Calu3 (cell line): Measurements from ENCODE around the gene CMTR1. TPM values are rescaled to one million over a fixed set of nuclear protein-coding genes. Genes with fewer than 3 reads are reported as not detected.

ENCODE experiments used
- BruUV-seq: library from RNA; stranded (reverse); fragments of 400-500 nt; replicated peaks from 2 replicates; lab custom pipeline; 2021; lab: Mats Ljungman, UMichigan
- CTCF ChIA-PET: fragments of 300-600 bp; sonication (Branson Sonifier 250); formaldehyde crosslinking; loops from one replicate; lab custom pipeline; 2022; ENCODE audit warnings: antibody characterized with exemption; lab: Charles Lee
- DNase-seq: peaks from one replicate; pipeline ENCODE4 v3.0.0; 2022
- H3K27ac Mint-ChIP-seq: one replicate; pipeline ENCODE4 v1.8.0; 2022; ENCODE audit warnings: mixed read lengths; ENCODE audit not compliant: unreplicated experiment
- H3K27me3 Mint-ChIP-seq: one replicate; pipeline ENCODE4 v1.8.0; 2022; ENCODE audit warnings: mixed read lengths; ENCODE audit not compliant: unreplicated experiment
- H3K36me3 Mint-ChIP-seq: one replicate; pipeline ENCODE4 v1.8.0; 2022; ENCODE audit warnings: mild to moderate bottlenecking, moderate library complexity, mixed read lengths; ENCODE audit not compliant: insufficient read depth, unreplicated experiment
- H3K4me1 Mint-ChIP-seq: one replicate; pipeline ENCODE4 v1.8.0; 2022; ENCODE audit warnings: mild to moderate bottlenecking, low read depth, mixed read lengths; ENCODE audit not compliant: unreplicated experiment
- H3K4me3 Mint-ChIP-seq: one replicate; pipeline ENCODE4 v1.8.0; 2022; ENCODE audit warnings: mild to moderate bottlenecking, low read depth, moderate library complexity, mixed read lengths; ENCODE audit not compliant: unreplicated experiment
- H3K9me3 Mint-ChIP-seq: one replicate; pipeline ENCODE4 v1.8.0; 2022; ENCODE audit warnings: low read depth, mixed read lengths; ENCODE audit not compliant: unreplicated experiment
- CTCF ChIP-seq: fragments of 200-600 bp; IDR thresholded peaks from one replicate; pipeline ENCODE4 v1.8.0; 2022; ENCODE audit warnings: antibody characterized with exemption; ENCODE audit not compliant: unreplicated experiment
- intact Hi-C: fragments of 100-400 bp; cut with micrococcal nuclease; formaldehyde crosslinking; loops from one replicate; pipeline ENCODE4 v1.10.0; 2022; ENCODE audit not compliant: unreplicated experiment
- total RNA-seq: library from RNA; stranded (reverse); gene quantifications from 2 replicates; pipeline ENCODE4 v1.2.3, GENCODE V29; 2022

Gene CMTR1
- total RNA-seq, 1 experiment from 2014 or later: 50.3 TPM

- intact Hi-C loops: no loop called here
- CTCF ChIA-PET: interaction anchor here (0.8 kb wide), 1 partner anchor 284 kb away, joined by 3 read pairs; no protein-coding TSS in a partner anchor
- no peak overlapping the region for H3K4me3 Mint-ChIP-seq
- BruUV-seq: no TSS peak
- H3K36me3 Mint-ChIP-seq: no peaks in the 10 kb centered on the region
- no peak overlapping the region for H3K27ac Mint-ChIP-seq
- no peak for DNase-seq
- no peak for TF ChIP-seq CTCF
- H3K9me3 Mint-ChIP-seq: no peaks in the 10 kb centered on the region
- H3K27me3 Mint-ChIP-seq: peaks cover 92% of the 10 kb centered on the region
- no peaks in the 10 kb centered on the region for H3K4me1 Mint-ChIP-seq
Measured at GRCh38 chr6:37507077-37507476, 74.1 kb downstream of the CMTR1 start.

- no peak for TF ChIP-seq CTCF
- BruUV-seq: no TSS peak
- Mint-ChIP-seq H3K9me3 (no peaks in the 10 kb centered on the region), H3K27me3 (peaks cover 92% of the 10 kb centered on the region), H3K4me1 (no peaks in the 10 kb centered on the region), H3K36me3 (no peaks in the 10 kb centered on the region), H3K27ac (no peak overlapping the region), H3K4me3 (no peak overlapping the region)
- intact Hi-C loops: no loop called here
- DNase-seq: no peak
- CTCF ChIA-PET: interaction anchor here (1.0 kb wide), 1 partner anchor 30 kb away, joined by 4 read pairs; no protein-coding TSS in a partner anchor
Measured at GRCh38 chr6:37507690-37508421, 74.8 kb downstream of the CMTR1 start.

GRCh38 chr6:37511201-37511600 is 78.2 kb downstream of the CMTR1 start:
- no TSS peak for BruUV-seq
- intact Hi-C loops: no loop called here
- no peak for TF ChIP-seq CTCF
- H3K4me3 Mint-ChIP-seq: no peak overlapping the region
- no peaks in the 10 kb centered on the region for H3K36me3 Mint-ChIP-seq
- CTCF ChIA-PET: no interaction called here
- no peak for DNase-seq
- H3K9me3 Mint-ChIP-seq: no peaks in the 10 kb centered on the region
- H3K4me1 Mint-ChIP-seq: peaks cover 6% of the 10 kb centered on the region
- H3K27me3 Mint-ChIP-seq: peaks cover 86% of the 10 kb centered on the region
- no peak overlapping the region for H3K27ac Mint-ChIP-seq

- BruUV-seq: no TSS peak
- H3K4me1 Mint-ChIP-seq: peaks cover 6% of the 10 kb centered on the region
- no peaks in the 10 kb centered on the region for H3K9me3 Mint-ChIP-seq
- no peak for DNase-seq
- peaks cover 86% of the 10 kb centered on the region for H3K27me3 Mint-ChIP-seq
- H3K4me3 Mint-ChIP-seq: no peak overlapping the region
- no peak for TF ChIP-seq CTCF
- CTCF ChIA-PET: no interaction called here
- no peaks in the 10 kb centered on the region for H3K36me3 Mint-ChIP-seq
- H3K27ac Mint-ChIP-seq: no peak overlapping the region
- intact Hi-C loops: no loop called here
Measured at GRCh38 chr6:37511910-37512399, 78.9 kb downstream of the CMTR1 start.
